GM19467 (cell line): ENCODE measurements around the gene TLN1.

Experiments
- ATAC-seq: cut with Tn5 transposase; IDR thresholded peaks from one replicate; pipeline ENCODE4 v1.9.1; 2021; ENCODE audit warnings: mild to moderate bottlenecking, moderate library complexity; ENCODE audit not compliant: unreplicated experiment

The TLN1 gene

GRCh38 chr9:35688558-35689541, 43.1 kb downstream of the TLN1 start:
- ATAC-seq, result no peak

- no peak for ATAC-seq
Measured at GRCh38 chr9:35687972-35688557, 43.9 kb downstream of the TLN1 start.

GRCh38 chr9:35687306-35687705, 44.7 kb downstream of the TLN1 start:
- ATAC-seq, result no peak

- ATAC-seq, result no peak
Measured at GRCh38 chr9:35686222-35687203, 45.5 kb downstream of the TLN1 start.

- no peak for ATAC-seq
Measured at GRCh38 chr9:35685506-35685905, 46.5 kb downstream of the TLN1 start.

- ATAC-seq, result no peak
Measured at GRCh38 chr9:35684921-35685320, 47.1 kb downstream of the TLN1 start.

GRCh38 chr9:35683323-35683722, 48.7 kb downstream of the TLN1 start:
- ATAC-seq, result no peak

- ATAC-seq, result no peak
Measured at GRCh38 chr9:35682520-35683315, 49.3 kb downstream of the TLN1 start.

- ATAC-seq, result no peak
Measured at GRCh38 chr9:35682051-35682450, 49.9 kb downstream of the TLN1 start.

GRCh38 chr9:35681341-35682002, 50.5 kb downstream of the TLN1 start:
- no peak for ATAC-seq

- no peak for ATAC-seq
Measured at GRCh38 chr9:35680331-35681105, 51.5 kb downstream of the TLN1 start.

GRCh38 chr9:35679766-35680330, 52.1 kb downstream of the TLN1 start:
- ATAC-seq, result no peak

GRCh38 chr9:35679091-35679490, 52.9 kb downstream of the TLN1 start:
- ATAC-seq, result no peak

GRCh38 chr9:35675732-35676392, 56.1 kb downstream of the TLN1 start:
- no peak for ATAC-seq

- ATAC-seq, result no peak
Measured at GRCh38 chr9:35675204-35675603, 56.8 kb downstream of the TLN1 start.

- ATAC-seq, result no peak
Measured at GRCh38 chr9:35674025-35674361, 58.0 kb downstream of the TLN1 start.

- ATAC-seq, result no peak
Measured at GRCh38 chr9:35673132-35674024, 58.6 kb downstream of the TLN1 start, which contains the start of gene CA9. TSS of gene CA9 (plus strand) at chr9:35673928. CDS start at chr9:35673960, 32 bp downstream.
